Stimulated activated CD4-positive, alpha-beta T cell treated with anti-CD3 and anti-CD28 coated beads, Interleukin-2, amount 100 ng/mL, for 4 hours (primary cell): ENCODE data around the gene RALY.
"Not testable (repeated sequence)": the region's sequence is repeated elsewhere in the genome, so short reads cannot be mapped to it uniquely, and the experiment has no call there.

Experiments
- DNase-seq: peaks from one replicate; pipeline ENCODE4 v3.0.0-alpha.2; 2020; ENCODE audit warnings: low read depth

RALY gene

GRCh38 chr20:34015401-34016335 is 22.0 kb downstream of the RALY start:
- DNase-seq = no peak

DNA sequence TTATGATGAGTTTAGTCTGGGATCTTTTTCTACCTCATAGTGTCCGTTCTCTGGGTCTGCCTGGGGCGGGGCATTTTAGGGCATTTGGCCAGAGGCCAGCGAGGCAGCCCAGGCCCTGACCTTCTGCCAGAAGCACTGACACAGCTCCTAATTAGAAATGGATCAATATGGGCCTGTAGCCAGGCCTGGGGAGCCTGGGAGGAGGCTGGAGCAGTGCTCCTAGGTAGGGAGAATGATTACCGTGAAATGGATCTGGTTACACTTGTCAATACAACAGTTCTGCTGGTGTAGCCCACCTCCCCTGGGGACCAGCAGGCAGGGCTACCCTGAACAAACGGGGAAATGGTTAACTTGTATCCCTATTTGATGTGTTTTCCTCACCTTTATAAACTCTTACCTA is 23.0 kb downstream of the RALY start:
- DNase-seq = no peak

GRCh38 chr20:34017610-34018009 is 23.9 kb downstream of the RALY start:
- DNase-seq = no peak

- DNase-seq = no peak
These were observed 24.5 kb downstream of the RALY start for GRCh38 chr20:34018166-34018565.

DNA sequence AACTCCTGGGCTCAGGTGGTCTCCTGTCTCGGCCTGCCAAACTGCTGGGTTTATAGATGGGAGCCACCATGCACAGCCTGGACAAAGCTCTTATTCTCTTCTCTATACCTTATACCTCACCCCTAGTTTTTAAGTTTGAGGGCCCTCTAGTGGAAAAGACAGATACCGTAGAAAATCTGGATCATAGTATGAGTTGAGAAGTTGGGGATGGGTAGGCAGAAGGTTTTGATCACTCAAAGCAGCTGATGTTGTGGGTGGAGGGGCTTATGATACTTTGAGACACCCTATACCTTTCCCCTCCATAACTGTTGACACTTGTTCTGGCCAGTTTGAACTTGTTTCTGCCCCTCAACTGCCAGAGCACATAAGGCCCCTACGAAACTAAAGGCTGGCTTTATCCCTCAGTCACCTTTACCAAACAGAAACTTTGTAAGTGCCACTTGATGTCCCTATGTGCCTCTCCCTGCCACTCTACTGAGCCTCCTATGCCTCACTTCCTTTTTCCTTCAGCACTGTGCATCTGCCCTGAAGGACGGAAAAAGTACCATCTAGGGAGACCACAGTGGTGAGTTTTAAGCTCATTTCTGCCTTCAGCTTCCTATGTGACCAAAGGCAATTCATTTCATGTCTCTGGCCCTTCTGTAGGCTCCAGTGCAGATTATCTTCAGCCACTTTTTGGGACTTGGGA is 28.6 kb downstream of the RALY start:
- DNase-seq = no peak

DNA sequence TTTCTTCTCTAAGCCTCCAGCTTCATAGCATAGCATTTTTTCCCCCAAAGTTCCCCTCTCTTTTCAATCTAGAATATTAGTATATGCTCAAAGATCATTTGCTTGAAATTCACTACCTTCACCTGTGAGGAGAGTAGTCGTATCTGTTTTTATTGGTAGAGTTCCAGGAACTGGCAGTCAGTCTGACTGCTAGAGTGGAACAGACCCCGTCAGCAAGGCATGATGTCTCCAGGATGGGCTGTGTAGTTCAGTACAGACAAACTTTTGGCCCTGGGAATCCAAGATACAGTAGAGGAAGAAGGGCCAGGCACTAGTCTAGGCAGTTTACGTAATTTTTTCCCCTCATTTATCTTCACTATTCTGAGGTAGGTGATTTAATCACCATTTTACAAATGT is 29.1 kb downstream of the RALY start:
- no peak for DNase-seq

- no peak for DNase-seq
These were observed 30.4 kb downstream of the RALY start for GRCh38 chr20:34023937-34024722.

DNA sequence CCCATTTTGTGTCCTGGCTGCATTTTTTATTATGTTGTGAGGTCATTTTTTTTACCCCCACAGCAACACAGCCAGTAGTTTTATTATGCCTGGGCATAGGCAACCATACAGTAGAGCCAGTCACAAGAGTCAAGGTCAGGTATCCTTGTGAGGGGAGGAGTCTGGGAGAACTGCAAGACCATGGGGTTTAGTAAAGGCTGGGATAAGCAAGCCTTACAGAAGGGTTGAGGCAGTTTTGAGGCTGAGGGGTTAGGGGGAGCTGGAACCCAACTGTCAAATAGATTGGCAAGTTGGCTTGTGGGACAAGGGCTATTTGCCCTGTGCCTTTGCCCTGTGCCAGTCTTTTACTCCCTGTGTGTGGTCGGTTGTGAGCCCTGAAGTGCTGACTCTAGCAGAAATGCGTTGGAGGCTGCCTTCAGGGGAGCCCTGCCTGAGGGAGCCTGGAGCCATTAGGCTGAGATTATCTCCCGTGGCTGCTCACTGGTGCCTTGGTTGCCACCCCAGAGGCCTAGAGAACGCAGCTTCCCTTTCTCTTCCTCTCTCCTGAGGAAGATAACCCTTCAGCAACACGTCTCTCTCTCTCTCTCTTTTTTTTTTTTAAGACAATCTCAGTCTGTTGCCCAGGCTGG is 31.1 kb downstream of the RALY start:
- no peak for DNase-seq

GRCh38 chr20:34028013-34028412 is 34.3 kb downstream of the RALY start:
- not testable (repeated sequence) for DNase-seq

GRCh38 chr20:34029415-34029814 is 35.7 kb downstream of the RALY start:
- no peak for DNase-seq

- DNase-seq = no peak
These were observed 36.7 kb downstream of the RALY start for GRCh38 chr20:34030456-34030855.

GRCh38 chr20:34033903-34034302 is 40.2 kb downstream of the RALY start:
- DNase-seq = no peak

DNA sequence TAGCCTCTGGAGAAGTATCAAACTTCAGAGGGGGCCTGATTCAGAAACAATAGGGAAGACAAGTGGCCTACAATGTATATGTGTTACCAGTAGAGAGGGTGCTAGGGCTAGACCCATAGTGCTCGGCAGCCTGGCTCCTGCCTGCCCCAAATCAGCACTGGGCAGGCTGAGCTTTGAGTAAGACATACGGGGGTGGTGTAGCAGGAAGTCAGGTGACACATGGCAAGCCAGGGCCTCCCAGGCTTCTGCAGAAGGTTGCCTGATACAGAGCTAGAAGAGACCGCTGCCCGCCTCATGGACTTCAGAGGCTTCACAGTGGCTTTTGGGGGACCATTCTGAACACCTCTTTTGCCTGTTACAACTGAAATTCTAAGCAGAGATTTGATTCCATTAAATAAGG is 43.4 kb downstream of the RALY start:
- peak; percentile 50 for DNase-seq

- DNase-seq = no peak
These were observed 44.1 kb downstream of the RALY start for GRCh38 chr20:34037767-34038166.

DNA sequence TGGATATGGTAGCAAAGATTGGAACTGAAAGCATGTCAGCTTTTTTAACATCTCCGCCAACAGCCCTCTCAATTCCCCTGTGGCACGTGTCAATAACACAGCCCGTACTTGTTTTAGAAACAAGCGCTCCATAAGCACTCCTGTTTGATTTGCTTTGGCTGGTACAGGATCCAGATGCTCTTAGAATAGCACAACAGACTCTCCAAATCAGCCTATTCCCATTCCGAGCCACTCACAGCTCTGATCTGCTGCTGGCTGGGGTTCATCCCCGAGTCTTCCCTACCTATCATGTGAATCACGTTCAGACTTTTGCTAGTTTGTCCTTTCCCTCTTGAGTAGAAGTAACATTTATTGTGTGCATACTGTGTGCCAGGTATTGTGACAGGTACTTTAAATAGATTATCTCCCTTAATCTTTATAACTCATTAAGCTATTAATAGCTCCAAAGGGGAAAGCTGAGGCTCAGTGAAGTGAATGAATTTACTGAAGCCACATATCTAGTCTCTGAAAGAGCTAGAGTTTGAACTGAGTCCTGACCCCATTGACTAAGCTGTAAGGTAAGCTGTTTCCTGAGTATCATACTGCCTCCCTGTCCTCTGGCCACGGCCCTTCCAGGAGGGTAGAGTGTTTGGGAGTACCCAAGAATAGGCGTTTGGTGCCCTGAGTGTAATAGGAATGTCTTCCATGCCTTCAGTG is 46.7 kb downstream of the RALY start:
- no peak for DNase-seq

- DNase-seq = no peak
These were observed 47.5 kb downstream of the RALY start for GRCh38 chr20:34041226-34041625.

DNA sequence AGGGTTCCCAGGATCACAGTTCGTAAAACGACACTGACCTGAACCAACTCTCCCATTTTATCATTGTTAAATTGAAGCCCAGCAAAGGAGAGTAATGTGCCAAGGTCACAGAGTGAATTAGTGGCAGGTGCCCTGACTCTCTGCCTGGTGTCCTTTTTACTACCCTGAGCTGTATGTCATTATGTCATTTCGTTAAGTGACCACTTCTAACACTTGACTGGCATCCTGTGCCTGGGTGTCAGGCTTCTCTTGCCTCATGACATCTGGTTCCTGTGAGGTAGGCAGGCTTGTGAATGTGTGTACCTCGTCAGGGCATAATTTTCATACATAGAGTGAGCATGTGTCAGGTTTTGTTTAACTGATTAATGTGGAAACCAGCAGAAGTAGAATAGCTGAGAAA is 48.6 kb downstream of the RALY start:
- no peak for DNase-seq

GRCh38 chr20:34043025-34043424 is 49.3 kb downstream of the RALY start:
- DNase-seq = no peak

DNA sequence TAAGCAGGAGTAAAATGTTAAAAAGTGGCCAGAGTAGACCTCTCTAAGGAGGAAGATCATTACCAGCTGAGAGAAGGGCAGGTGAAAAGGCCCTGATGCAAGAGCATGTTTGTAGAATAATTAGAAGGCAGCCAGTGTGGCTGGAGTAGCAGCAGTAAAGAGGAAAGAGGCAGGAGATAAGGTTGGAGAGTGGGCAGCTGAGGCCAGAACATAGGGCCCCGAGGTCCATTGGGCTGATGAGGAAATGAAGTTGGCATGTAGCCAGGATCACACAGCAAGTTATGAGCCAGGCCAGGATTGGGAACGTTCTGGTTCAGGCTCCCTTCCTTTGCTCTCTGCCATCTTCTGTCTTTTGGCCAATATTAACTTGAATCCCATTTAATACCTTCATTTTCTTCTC is 51.6 kb downstream of the RALY start:
- no peak for DNase-seq

GRCh38 chr20:34045930-34046725 is 52.4 kb downstream of the RALY start:
- no peak for DNase-seq
